Ascending aorta (tissue), 2 donors: Measurements from ENCODE around the gene C1orf141. TPM values are rescaled to one million over a fixed set of nuclear protein-coding genes. Genes with fewer than 3 reads are reported as not detected.

ENCODE experiments used
- DNase-seq, 2 donors: peaks; one replicate each; pipeline ENCODE4 v3.0.0-alpha.2; 2019; ENCODE audit warnings: low spot score in 2 of 2
- H3K27ac ChIP-seq, 2 donors: fragments of 200-600 bp; sonication (generic); one replicate each; pipeline ENCODE4 v1.5.1; 2016 to 2017; ENCODE audit warnings: mild to moderate bottlenecking in 1 of 2
- H3K27me3 ChIP-seq: fragments of 200-600 bp; sonication (generic); one replicate; pipeline ENCODE4 v1.5.1; 2017
- H3K36me3 ChIP-seq, 2 donors: fragments of 200-600 bp; sonication (generic); one replicate each; pipeline ENCODE4 v1.5.1; 2016
- H3K4me1 ChIP-seq, 2 donors: fragments of 200-600 bp; sonication (generic); one replicate each; pipeline ENCODE4 v1.5.1; 2016 to 2017; ENCODE audit warnings: mild to moderate bottlenecking in 1 of 2
- H3K4me3 ChIP-seq, 2 donors: fragments of 200-600 bp; sonication (generic); one replicate each; pipeline ENCODE4 v1.5.1; 2016 to 2017; ENCODE audit warnings: mild to moderate bottlenecking in 1 of 2
- H3K9me3 ChIP-seq, 2 donors: fragments of 200-600 bp; sonication (generic); one replicate each; pipeline ENCODE4 v1.5.1; 2016
- intact Hi-C: fragments of 100-400 bp; cut with DNase I; formaldehyde crosslinking; loops from one replicate; pipeline ENCODE4 v1.15.1; 2023
- total RNA-seq: library from RNA; depleted of rRNA; stranded (reverse); fragments of >200 nt; gene quantifications from one replicate; pipeline ENCODE4 v1.1.0, GENCODE V29; 2016
- TF ChIP-seq, protein P1 (sequence below), 3 experiments: fragments of 200-600 bp in 2 of 3; fragments of 450-650 bp in 1 of 3; sonication (generic) in 2 of 3; IDR thresholded peaks; one replicate each; pipeline ENCODE4 v1.5.1; 2016 to 2019; ENCODE audit warnings: antibody characterized with exemption in 3 of 3, mild to moderate bottlenecking in 1 of 3, moderate library complexity in 1 of 3

C1orf141 gene
- total RNA-seq, 1 donor from 2014 or later, result not detected

DNA sequence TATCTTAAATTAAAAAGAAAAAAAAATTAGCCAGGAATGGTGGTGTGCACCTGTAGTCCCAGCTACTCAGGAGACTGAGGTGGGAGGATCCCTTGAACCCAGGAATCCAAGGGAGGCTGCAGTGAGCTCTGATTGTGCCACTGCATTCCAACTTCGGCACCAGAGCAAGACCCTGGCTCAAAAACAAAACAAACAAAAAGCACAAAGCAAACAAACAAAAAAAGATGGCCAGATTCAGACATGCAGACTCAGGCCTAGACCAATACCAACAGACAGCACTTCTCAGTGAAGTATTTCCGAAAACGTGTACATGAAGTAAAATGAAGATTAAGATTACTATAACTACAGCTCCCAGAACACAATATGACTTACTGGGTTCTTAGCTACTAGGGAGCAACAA lies 91.4 kb downstream of the C1orf141 start:
- Histone ChIP-seq H3K4me3 (no peak overlapping the region), H3K4me1 (peaks cover 0 to 4% of the 10 kb centered on the region in 2 donors), H3K36me3 (peaks cover 27 to 91% of the 10 kb centered on the region in 2 donors), H3K27ac (no peak overlapping the region), H3K27me3 (no peaks in the 10 kb centered on the region), H3K9me3 (no peaks in the 10 kb centered on the region)
- TF ChIP-seq, protein P1, sequence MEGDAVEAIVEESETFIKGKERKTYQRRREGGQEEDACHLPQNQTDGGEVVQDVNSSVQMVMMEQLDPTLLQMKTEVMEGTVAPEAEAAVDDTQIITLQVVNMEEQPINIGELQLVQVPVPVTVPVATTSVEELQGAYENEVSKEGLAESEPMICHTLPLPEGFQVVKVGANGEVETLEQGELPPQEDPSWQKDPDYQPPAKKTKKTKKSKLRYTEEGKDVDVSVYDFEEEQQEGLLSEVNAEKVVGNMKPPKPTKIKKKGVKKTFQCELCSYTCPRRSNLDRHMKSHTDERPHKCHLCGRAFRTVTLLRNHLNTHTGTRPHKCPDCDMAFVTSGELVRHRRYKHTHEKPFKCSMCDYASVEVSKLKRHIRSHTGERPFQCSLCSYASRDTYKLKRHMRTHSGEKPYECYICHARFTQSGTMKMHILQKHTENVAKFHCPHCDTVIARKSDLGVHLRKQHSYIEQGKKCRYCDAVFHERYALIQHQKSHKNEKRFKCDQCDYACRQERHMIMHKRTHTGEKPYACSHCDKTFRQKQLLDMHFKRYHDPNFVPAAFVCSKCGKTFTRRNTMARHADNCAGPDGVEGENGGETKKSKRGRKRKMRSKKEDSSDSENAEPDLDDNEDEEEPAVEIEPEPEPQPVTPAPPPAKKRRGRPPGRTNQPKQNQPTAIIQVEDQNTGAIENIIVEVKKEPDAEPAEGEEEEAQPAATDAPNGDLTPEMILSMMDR (IDR thresholded peaks at IDR 0.05), result no peak
- intact Hi-C loops, result no loop called here
- no peak for DNase-seq

Other genes with a start within 250 kb of the C1orf141 start
- gene DNAI4, start 210.1 kb downstream of the C1orf141 start, total RNA-seq, result not detected
- 18.4 TPM for gene MIER1, start 210.0 kb downstream of the C1orf141 start, total RNA-seq
- 3.7 TPM for gene SLC35D1, start 80.8 kb downstream of the C1orf141 start, total RNA-seq
- not detected for gene IL23R, start 31.5 kb upstream of the C1orf141 start, total RNA-seq
- not detected for gene IL12RB2, start 172.9 kb upstream of the C1orf141 start, total RNA-seq